Measurements from ENCODE around the gene WHRN. TPM values are rescaled to one million over a fixed set of nuclear protein-coding genes. Genes with fewer than 3 reads are reported as not detected.

Gene WHRN
- total RNA-seq, 2 donors from 2014 or later, result 3.3 to 3.6 TPM

- H3K27me3 ChIP-seq, result no peaks in the 10 kb centered on the region
- H3K27ac ChIP-seq, result no peak overlapping the region
- no peak overlapping the region for H3K4me3 ChIP-seq
- no peaks in the 10 kb centered on the region for H3K9me3 ChIP-seq
- TF ChIP-seq CTCF (IDR thresholded peaks at IDR 0.05), result no peak
- H3K4me1 ChIP-seq, result no peaks in the 10 kb centered on the region
- no peak for DNase-seq
- H3K9ac ChIP-seq (ENCODE audit: low read depth in 2 of 2, low read length in 2 of 2), result no peak overlapping the region
- intact Hi-C loops (cut with DNase I), result no loop called here
- no peaks in the 10 kb centered on the region for H3K36me3 ChIP-seq
Measured at GRCh38 chr9:114493521-114494184, 11.6 kb downstream of the WHRN start.

GRCh38 chr9:114492991-114493390 lies 12.3 kb downstream of the WHRN start:
- TF ChIP-seq CTCF (IDR thresholded peaks at IDR 0.05), result no peak
- DNase-seq, result no peak
- H3K9me3 ChIP-seq, result no peaks in the 10 kb centered on the region
- intact Hi-C loops (cut with DNase I), result no loop called here
- H3K9ac ChIP-seq (ENCODE audit: low read depth in 2 of 2, low read length in 2 of 2), result no peak overlapping the region
- H3K36me3 ChIP-seq, result no peaks in the 10 kb centered on the region
- no peaks in the 10 kb centered on the region for H3K4me1 ChIP-seq
- no peak overlapping the region for H3K4me3 ChIP-seq
- H3K27me3 ChIP-seq, result no peaks in the 10 kb centered on the region
- H3K27ac ChIP-seq, result no peak overlapping the region

- Histone ChIP-seq H3K27me3 (no peaks in the 10 kb centered on the region), H3K9ac (ENCODE audit: low read depth in 2 of 2, low read length in 2 of 2) (no peak overlapping the region), H3K27ac (no peak overlapping the region), H3K4me1 (no peaks in the 10 kb centered on the region), H3K4me3 (no peak overlapping the region), H3K36me3 (no peaks in the 10 kb centered on the region), H3K9me3 (no peaks in the 10 kb centered on the region)
- no peak for TF ChIP-seq CTCF (IDR thresholded peaks at IDR 0.05)
- no peak for DNase-seq
- intact Hi-C loops (cut with DNase I), result no loop called here
Measured at GRCh38 chr9:114491430-114492003, 13.8 kb downstream of the WHRN start.

GRCh38 chr9:114489928-114490327 lies 15.3 kb downstream of the WHRN start:
- no peaks in the 10 kb centered on the region for H3K36me3 ChIP-seq
- no peak for TF ChIP-seq CTCF (IDR thresholded peaks at IDR 0.05)
- no peak overlapping the region for H3K4me3 ChIP-seq
- H3K9ac ChIP-seq (ENCODE audit: low read depth in 2 of 2, low read length in 2 of 2), result no peak overlapping the region
- no peaks in the 10 kb centered on the region for H3K27me3 ChIP-seq
- intact Hi-C loops (cut with DNase I), result loop anchor here (5.0 to 10.0 kb wide), 2 partner anchors 85 to 167 kb away; partner anchors contain the start of gene TEX53
- no peak for DNase-seq
- no peaks in the 10 kb centered on the region for H3K9me3 ChIP-seq
- H3K27ac ChIP-seq, result no peak overlapping the region
- no peaks in the 10 kb centered on the region for H3K4me1 ChIP-seq

- DNase-seq, result peak; percentile 24
- H3K9ac ChIP-seq (ENCODE audit: low read depth in 2 of 2, low read length in 2 of 2), result no peak overlapping the region
- no peaks in the 10 kb centered on the region for H3K27me3 ChIP-seq
- H3K4me1 ChIP-seq, result no peaks in the 10 kb centered on the region
- intact Hi-C loops (cut with DNase I), result loop anchor here (5.0 to 10.0 kb wide), 2 partner anchors 84 to 169 kb away; partner anchors contain the start of gene TEX53
- H3K4me3 ChIP-seq, result no peak overlapping the region
- no peak overlapping the region for H3K27ac ChIP-seq
- H3K36me3 ChIP-seq, result no peaks in the 10 kb centered on the region
- no peak for TF ChIP-seq CTCF (IDR thresholded peaks at IDR 0.05)
- no peaks in the 10 kb centered on the region for H3K9me3 ChIP-seq
Measured at GRCh38 chr9:114488398-114489129, 16.7 kb downstream of the WHRN start.

Measured in colonic mucosa (tissue), 4 donors.